ENCODE data around the gene PJA2.

- TF ChIP-seq CTCF (IDR thresholded peaks at IDR 0.05 in 4 of 5, conservative IDR thresholded peaks at IDR 0.05 in 1 of 5) (no peak), POLR2A (IDR thresholded peaks at IDR 0.05) (no peak)
Measured at GRCh38 chr5:109418712-109419352, 9.1 kb upstream of the PJA2 start.
